CD4-positive, alpha-beta T cell (primary cell): ENCODE data around the gene RRAS. TPM values are rescaled to one million over a fixed set of nuclear protein-coding genes. Genes with fewer than 3 reads are reported as not detected.

ENCODE experiments used
- ATAC-seq: fragments of 200-7000 bp; cut with Tn5 transposase; one replicate; pipeline ENCODE4 v1.10.0; 2022; ENCODE audit warnings: mild to moderate bottlenecking; ENCODE audit not compliant: poor library complexity
- CTCF ChIA-PET: fragments of 350-600 bp; sonication (Branson Sonifier 250); formaldehyde crosslinking; loops from one replicate; lab custom pipeline; 2021; ENCODE audit warnings: antibody characterized with exemption, inconsistent platforms; lab: Charles Lee
- POLR2A ChIA-PET: fragments of 350-600 bp; sonication (Branson Sonifier 250); formaldehyde crosslinking; loops from one replicate; lab custom pipeline; 2021; ENCODE audit warnings: antibody characterized with exemption, inconsistent platforms; lab: Charles Lee
- DNase-seq, 14 experiments: peaks; one replicate each; pipeline ENCODE4 v3.0.0-alpha.2; 2013 to 2020; ENCODE audit warnings: mixed read lengths in 2 of 14
- H3K27ac ChIP-seq, 2 donors: one replicate each; pipeline versions ENCODE4 v1.5.1 to v1.7.0; 2013; ENCODE audit warnings: low read length in 2 of 2, low read depth in 1 of 2, mild to moderate bottlenecking in 1 of 2
- H3K27me3 ChIP-seq, 2 experiments: 1 replicate in 1 of 2; 2 replicates in 1 of 2; pipeline versions ENCODE4 v1.6.1 to v1.7.0; 2013; ENCODE audit warnings: low read length in 2 of 2, control low read depth in 1 of 2, mild to moderate bottlenecking in 1 of 2, moderate library complexity in 1 of 2; ENCODE audit not compliant: insufficient read depth in 2 of 2, control insufficient read depth in 1 of 2
- H3K36me3 ChIP-seq: one replicate; pipeline ENCODE4 v1.6.1; 2013; ENCODE audit warnings: low read length, control low read depth; ENCODE audit not compliant: insufficient read depth
- H3K4me1 ChIP-seq: one replicate; pipeline ENCODE4 v1.6.1; 2013; ENCODE audit warnings: low read length, control low read depth; ENCODE audit not compliant: insufficient read depth
- H3K4me3 ChIP-seq: one replicate; pipeline ENCODE4 v1.5.1; 2013; ENCODE audit warnings: mild to moderate bottlenecking, low read length, moderate library complexity
- H3K9me3 ChIP-seq, 2 experiments: 1 replicate in 1 of 2; 2 replicates in 1 of 2; pipeline versions ENCODE4 v1.6.1 to v1.7.0; 2013; ENCODE audit warnings: low read length in 2 of 2, mild to moderate bottlenecking in 2 of 2, control low read depth in 1 of 2, moderate library complexity in 1 of 2; ENCODE audit not compliant: control insufficient read depth in 1 of 2, insufficient read depth in 1 of 2
- H3K27ac Mint-ChIP-seq: one replicate; pipeline ENCODE4 v1.8.0; 2020; ENCODE audit warnings: mixed read lengths
- H3K27me3 Mint-ChIP-seq: one replicate; pipeline ENCODE4 v1.8.0; 2021; ENCODE audit warnings: mixed read lengths
- H3K36me3 Mint-ChIP-seq: one replicate; pipeline ENCODE4 v1.8.0; 2021; ENCODE audit warnings: low read depth, mixed read lengths
- H3K4me1 Mint-ChIP-seq: one replicate; pipeline ENCODE4 v1.8.0; 2021; ENCODE audit warnings: low read depth, mixed read lengths
- H3K4me3 Mint-ChIP-seq: one replicate; pipeline ENCODE4 v1.8.0; 2020; ENCODE audit warnings: mild to moderate bottlenecking, mixed read lengths
- H3K9me3 Mint-ChIP-seq: one replicate; pipeline ENCODE4 v1.8.0; 2020; ENCODE audit warnings: mixed read lengths
- intact Hi-C, 2 experiments: fragments of 100-400 bp; cut with DNase I in 1 of 2; cut with micrococcal nuclease in 1 of 2; formaldehyde crosslinking; loops; one replicate each; pipeline versions ENCODE4 v1.15.1 to v1.9.0; 2023 to 2025; cut with DNase I, micrococcal nuclease
- total RNA-seq, 174 experiments: library from RNA in 2 of 174; stranded (reverse) in 2 of 174; gene quantifications; one replicate each; pipeline ENCODE4 v1.2.3 and lab custom pipeline; 2021 to 2026
- TF ChIP-seq, protein P1 (sequence below): fragments of 200-600 bp; IDR thresholded peaks from one replicate; pipeline ENCODE4 v1.8.0; 2022; ENCODE audit warnings: antibody characterized with exemption, mild to moderate bottlenecking

RRAS gene
- total RNA-seq, 2 experiments from 2014 or later: 4.2 to 4.7 TPM

DNA sequence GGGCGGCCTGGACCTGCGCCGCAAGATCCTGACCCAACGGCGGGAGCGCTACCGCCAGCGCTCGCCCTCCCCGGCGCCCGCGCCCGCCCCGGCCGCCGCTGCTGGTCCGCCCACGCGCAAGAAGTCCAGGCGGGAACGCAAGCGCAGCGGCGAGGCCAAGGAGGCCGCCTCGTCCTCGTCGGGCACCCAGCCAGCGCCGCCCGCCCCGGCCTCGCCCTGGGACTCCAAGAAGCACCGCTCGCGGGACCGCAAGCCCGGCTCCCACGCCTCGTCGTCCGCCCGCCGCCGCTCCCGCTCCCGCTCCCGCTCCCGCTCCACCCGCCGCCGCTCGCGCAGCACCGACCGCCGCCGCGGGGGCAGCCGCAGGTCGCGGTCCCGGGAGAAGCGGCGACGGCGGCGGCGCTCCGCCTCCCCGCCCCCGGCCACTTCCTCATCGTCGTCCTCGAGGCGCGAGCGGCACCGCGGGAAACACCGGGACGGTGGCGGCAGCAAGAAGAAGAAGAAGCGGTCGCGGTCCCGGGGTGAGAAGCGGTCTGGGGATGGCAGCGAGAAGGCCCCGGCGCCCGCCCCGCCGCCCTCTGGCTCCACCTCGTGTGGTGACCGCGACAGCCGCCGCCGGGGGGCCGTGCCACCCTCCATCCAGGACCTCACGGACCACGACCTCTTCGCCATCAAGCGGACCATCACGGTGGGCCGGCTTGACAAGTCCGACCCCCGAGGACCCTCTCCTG is 12.0 kb upstream of the RRAS start:
- ChIA-PET POLR2A (no interaction called here), CTCF (no interaction called here)
- TF ChIP-seq, protein P1, sequence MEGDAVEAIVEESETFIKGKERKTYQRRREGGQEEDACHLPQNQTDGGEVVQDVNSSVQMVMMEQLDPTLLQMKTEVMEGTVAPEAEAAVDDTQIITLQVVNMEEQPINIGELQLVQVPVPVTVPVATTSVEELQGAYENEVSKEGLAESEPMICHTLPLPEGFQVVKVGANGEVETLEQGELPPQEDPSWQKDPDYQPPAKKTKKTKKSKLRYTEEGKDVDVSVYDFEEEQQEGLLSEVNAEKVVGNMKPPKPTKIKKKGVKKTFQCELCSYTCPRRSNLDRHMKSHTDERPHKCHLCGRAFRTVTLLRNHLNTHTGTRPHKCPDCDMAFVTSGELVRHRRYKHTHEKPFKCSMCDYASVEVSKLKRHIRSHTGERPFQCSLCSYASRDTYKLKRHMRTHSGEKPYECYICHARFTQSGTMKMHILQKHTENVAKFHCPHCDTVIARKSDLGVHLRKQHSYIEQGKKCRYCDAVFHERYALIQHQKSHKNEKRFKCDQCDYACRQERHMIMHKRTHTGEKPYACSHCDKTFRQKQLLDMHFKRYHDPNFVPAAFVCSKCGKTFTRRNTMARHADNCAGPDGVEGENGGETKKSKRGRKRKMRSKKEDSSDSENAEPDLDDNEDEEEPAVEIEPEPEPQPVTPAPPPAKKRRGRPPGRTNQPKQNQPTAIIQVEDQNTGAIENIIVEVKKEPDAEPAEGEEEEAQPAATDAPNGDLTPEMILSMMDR: no peak
- H3K36me3 Mint-ChIP-seq: peaks cover 64% of the 10 kb centered on the region
- ATAC-seq: no peak
- Histone ChIP-seq H3K27ac (no peak overlapping the region), H3K4me3 (no peak overlapping the region), H3K36me3 (peaks cover 76% of the 10 kb centered on the region), H3K9me3 (no peaks in the 10 kb centered on the region), H3K4me1 (peaks cover 2% of the 10 kb centered on the region), H3K27me3 (no peaks in the 10 kb centered on the region)
- no peaks in the 10 kb centered on the region for H3K27me3 Mint-ChIP-seq
- H3K9me3 Mint-ChIP-seq: no peaks in the 10 kb centered on the region
- intact Hi-C loops: no loop called here
- H3K27ac Mint-ChIP-seq: no peak overlapping the region
- H3K4me1 Mint-ChIP-seq: no peaks in the 10 kb centered on the region
- no peak for DNase-seq
- no peak overlapping the region for H3K4me3 Mint-ChIP-seq

DNA sequence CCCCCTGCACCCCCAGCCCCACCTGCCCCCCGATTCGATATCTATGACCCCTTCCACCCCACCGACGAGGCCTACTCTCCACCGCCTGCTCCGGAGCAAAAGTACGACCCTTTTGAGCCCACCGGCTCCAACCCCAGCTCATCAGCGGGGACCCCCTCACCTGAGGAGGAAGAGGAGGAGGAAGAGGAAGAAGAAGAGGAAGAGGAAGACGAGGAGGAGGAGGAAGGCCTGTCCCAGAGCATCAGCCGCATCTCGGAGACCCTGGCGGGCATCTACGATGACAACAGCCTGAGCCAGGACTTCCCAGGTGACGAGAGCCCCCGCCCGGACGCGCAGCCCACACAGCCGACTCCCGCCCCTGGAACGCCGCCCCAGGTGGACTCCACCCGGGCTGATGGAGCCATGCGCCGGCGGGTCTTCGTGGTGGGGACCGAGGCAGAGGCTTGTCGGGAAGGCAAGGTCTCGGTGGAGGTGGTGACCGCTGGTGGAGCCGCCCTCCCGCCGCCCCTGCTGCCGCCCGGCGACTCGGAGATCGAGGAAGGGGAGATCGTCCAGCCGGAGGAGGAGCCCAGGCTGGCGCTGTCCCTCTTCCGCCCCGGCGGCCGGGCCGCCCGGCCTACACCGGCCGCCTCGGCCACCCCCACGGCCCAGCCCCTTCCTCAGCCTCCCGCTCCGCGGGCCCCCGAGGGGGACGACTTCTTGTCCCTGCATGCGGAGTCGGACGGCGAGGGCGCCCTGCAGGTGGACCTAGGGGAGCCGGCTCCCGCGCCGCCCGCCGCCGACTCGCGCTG is 11.3 kb upstream of the RRAS start:
- TF ChIP-seq, protein P1: no peak
- H3K27me3 ChIP-seq: no peaks in the 10 kb centered on the region
- peaks cover 76% of the 10 kb centered on the region for H3K36me3 ChIP-seq
- CTCF ChIA-PET: no interaction called here
- DNase-seq (peak in 1 of 14 experiments; percentile 29), ATAC-seq (no peak)
- peaks cover 2% of the 10 kb centered on the region for H3K4me1 ChIP-seq
- POLR2A ChIA-PET: no interaction called here
- intact Hi-C loops: no loop called here
- H3K36me3 Mint-ChIP-seq: peaks cover 61% of the 10 kb centered on the region
- no peaks in the 10 kb centered on the region for H3K4me1 Mint-ChIP-seq
- no peak overlapping the region for H3K4me3 ChIP-seq
- no peaks in the 10 kb centered on the region for H3K27me3 Mint-ChIP-seq
- H3K27ac Mint-ChIP-seq: no peak overlapping the region
- H3K9me3 Mint-ChIP-seq: no peaks in the 10 kb centered on the region
- no peak overlapping the region for H3K27ac ChIP-seq
- no peaks in the 10 kb centered on the region for H3K9me3 ChIP-seq
- H3K4me3 Mint-ChIP-seq: no peak overlapping the region

DNA sequence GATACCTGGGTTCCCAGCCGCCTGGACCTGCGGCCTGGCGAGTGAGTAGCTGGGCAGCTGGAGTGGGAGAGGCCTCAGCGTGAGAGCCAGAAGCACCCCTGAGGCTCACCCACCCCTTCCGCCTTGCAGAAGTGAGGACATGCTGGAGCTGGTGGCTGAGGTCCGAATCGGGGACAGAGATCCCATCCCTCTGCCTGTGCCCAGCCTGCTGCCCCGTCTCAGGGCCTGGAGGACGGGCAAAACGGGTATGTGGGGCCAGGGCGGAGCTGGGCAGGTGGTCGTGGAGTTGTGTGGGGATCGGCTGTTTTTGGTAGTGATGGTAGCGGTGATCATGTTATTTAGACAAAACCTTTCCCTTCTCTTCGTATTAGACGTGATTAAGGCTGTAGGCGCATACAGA is 6.6 kb upstream of the RRAS start:
- Histone ChIP-seq H3K4me3 (no peak overlapping the region), H3K4me1 (peaks cover 36% of the 10 kb centered on the region), H3K27ac (no peak overlapping the region), H3K36me3 (peaks cover 56% of the 10 kb centered on the region), H3K27me3 (no peaks in the 10 kb centered on the region), H3K9me3 (no peaks in the 10 kb centered on the region)
- H3K9me3 Mint-ChIP-seq: no peaks in the 10 kb centered on the region
- ChIA-PET CTCF (no interaction called here), POLR2A (no interaction called here)
- peaks cover 38% of the 10 kb centered on the region for H3K36me3 Mint-ChIP-seq
- H3K27me3 Mint-ChIP-seq: no peaks in the 10 kb centered on the region
- H3K4me3 Mint-ChIP-seq: no peak overlapping the region
- DNase-seq (peak in 1 of 14 experiments; percentile 14), ATAC-seq (no peak)
- TF ChIP-seq, protein P1: no peak
- intact Hi-C loops: no loop called here
- no peak overlapping the region for H3K27ac Mint-ChIP-seq
- H3K4me1 Mint-ChIP-seq: peaks cover 35% of the 10 kb centered on the region
